ENCODE measurements around the gene CEP97. TPM values are rescaled to one million over a fixed set of nuclear protein-coding genes. Genes with fewer than 3 reads are reported as not detected.

The CEP97 gene
- total and polyA plus RNA-seq, 12 donors, result 1.2 to 21.3 (median 8.2) TPM

- no peak overlapping the region for H3K27ac ChIP-seq
- H3K4me3 ChIP-seq, result no peak overlapping the region
- no peaks in the 10 kb centered on the region for H3K4me1 ChIP-seq (replicated peaks in 1 of 2)
- DNase-seq, result no peak
- intact Hi-C loops (cut with DNase I), result no loop called here
- H3K9me3 ChIP-seq (replicated peaks in 1 of 3), result no peaks in the 10 kb centered on the region
- 90 to 93% (median 91%) methylated on average over 2 of the region's 2 CpGs for WGBS, 4 donors
- peaks cover 0 to 11% of the 10 kb centered on the region in 2 donors for H3K36me3 ChIP-seq (replicated peaks in 1 of 2)
- no peak for TF ChIP-seq POLR2A (IDR thresholded peaks at IDR 0.05)
- no peaks in the 10 kb centered on the region for H3K27me3 ChIP-seq
These were observed 77.8 kb downstream of the CEP97 start for GRCh38 chr3:101802179-101802578.

DNA sequence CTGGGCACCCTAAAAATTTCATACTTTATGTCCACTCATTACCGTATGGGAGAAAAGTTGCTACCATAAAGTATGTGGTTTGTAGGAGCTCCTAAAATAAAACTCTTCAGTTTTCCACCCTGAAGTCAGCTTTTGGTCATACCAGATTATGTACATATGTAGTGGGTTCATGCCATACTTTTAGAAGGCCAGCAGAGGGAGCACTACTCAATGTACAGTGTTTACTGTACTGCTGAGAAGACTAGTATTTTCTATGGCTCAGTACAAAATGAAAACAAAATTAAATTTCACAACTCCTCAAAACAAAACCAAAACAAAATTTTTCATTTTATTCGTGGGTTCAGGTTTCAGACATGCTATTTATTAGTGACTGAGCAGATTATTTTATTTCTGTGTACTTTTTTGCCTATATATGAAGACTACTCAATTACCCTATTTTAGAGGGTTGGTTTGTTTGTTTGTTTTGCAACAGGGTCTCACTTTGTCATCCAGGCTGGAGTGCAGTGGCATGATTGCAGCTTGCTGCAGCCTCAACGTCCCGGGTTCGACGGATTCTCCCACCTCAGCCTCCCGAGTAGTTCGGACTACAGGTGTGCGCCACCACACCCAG is 78.9 kb downstream of the CEP97 start:
- intact Hi-C loops (cut with DNase I), result no loop called here
- Histone ChIP-seq H3K4me3 (no peak overlapping the region), H3K4me1 (replicated peaks in 1 of 2) (no peaks in the 10 kb centered on the region), H3K27me3 (no peaks in the 10 kb centered on the region), H3K27ac (no peak overlapping the region), H3K36me3 (replicated peaks in 1 of 2) (peaks cover 0 to 11% of the 10 kb centered on the region in 2 donors), H3K9me3 (replicated peaks in 1 of 3) (no peaks in the 10 kb centered on the region)
- TF ChIP-seq CTCF (IDR thresholded peaks at IDR 0.05), result peak; percentile 67 to 88 (median 72)
- no peak for TF ChIP-seq POLR2A (IDR thresholded peaks at IDR 0.05)
- 67 to 77% (median 71%) methylated on average over 9 of the region's 9 CpGs for WGBS, 4 donors
- peak in 6 of 7 donors; percentile 33 to 67 (median 50) for DNase-seq

- H3K9me3 ChIP-seq (replicated peaks in 1 of 3), result no peaks in the 10 kb centered on the region
- no peak overlapping the region for H3K27ac ChIP-seq
These were observed 79.5 kb downstream of the CEP97 start for GRCh38 chr3:101803939-101804338.

DNA sequence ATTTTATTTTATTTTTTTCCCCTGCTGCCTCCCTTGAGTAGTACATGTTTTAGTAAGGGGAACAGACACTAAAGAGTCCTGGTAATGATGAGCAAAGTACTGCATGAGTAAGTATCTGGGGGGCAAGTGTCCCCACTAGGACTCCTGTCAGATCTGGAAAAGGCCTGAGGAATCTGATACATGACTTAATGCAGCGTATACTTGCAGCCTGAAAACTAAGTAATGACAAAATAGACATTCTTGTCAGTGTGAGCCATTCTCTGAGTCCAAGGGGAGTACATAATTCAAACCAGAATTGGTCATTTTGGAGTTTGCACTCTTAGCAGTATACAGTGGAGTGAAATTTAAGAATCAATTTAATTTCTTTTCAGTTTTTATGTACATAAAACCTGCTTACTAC is 82.1 kb downstream of the CEP97 start:
- WGBS, 4 donors, result 88 to 100% (median 92%) methylated on average over 1 of the region's 1 CpG

More at GRCh38 chr3:101803939-101804338, 79.5 kb downstream of the CEP97 start:
- intact Hi-C loops (cut with DNase I), result no loop called here
- TF ChIP-seq CTCF (IDR thresholded peaks at IDR 0.05) (no peak), POLR2A (IDR thresholded peaks at IDR 0.05) (no peak)
- Histone ChIP-seq H3K36me3 (replicated peaks in 1 of 2) (peaks cover 0 to 11% of the 10 kb centered on the region in 2 donors), H3K27me3 (no peaks in the 10 kb centered on the region), H3K4me3 (no peak overlapping the region), H3K4me1 (replicated peaks in 1 of 2) (peaks cover 0 to 1% of the 10 kb centered on the region in 2 donors)
- no peak for DNase-seq
- 91 to 94% (median 94%) methylated on average over 3 of the region's 3 CpGs for WGBS, 4 donors

More for the DNA sequence above, 82.1 kb downstream of the CEP97 start:
- intact Hi-C loops (cut with DNase I), result no loop called here
- Histone ChIP-seq H3K4me3 (no peak overlapping the region), H3K4me1 (replicated peaks in 1 of 2) (peaks cover 0 to 15% of the 10 kb centered on the region in 2 donors), H3K27me3 (no peaks in the 10 kb centered on the region), H3K9me3 (replicated peaks in 1 of 3) (no peaks in the 10 kb centered on the region), H3K27ac (no peak overlapping the region), H3K36me3 (replicated peaks in 1 of 2) (peaks cover 0 to 8% of the 10 kb centered on the region in 2 donors)
- TF ChIP-seq POLR2A (IDR thresholded peaks at IDR 0.05) (no peak), CTCF (IDR thresholded peaks at IDR 0.05) (no peak)
- no peak for DNase-seq

All from adrenal gland (tissue), 12 donors.